Measurements from ENCODE around the gene AGRP. TPM values are rescaled to one million over a fixed set of nuclear protein-coding genes. Genes with fewer than 3 reads are reported as not detected.
"Not testable (repeated sequence)": the region's sequence is repeated elsewhere in the genome, so short reads cannot be mapped to it uniquely, and the experiment has no call there.

The AGRP gene
- total RNA-seq, 2 experiments from 2014 or later = not detected

DNA sequence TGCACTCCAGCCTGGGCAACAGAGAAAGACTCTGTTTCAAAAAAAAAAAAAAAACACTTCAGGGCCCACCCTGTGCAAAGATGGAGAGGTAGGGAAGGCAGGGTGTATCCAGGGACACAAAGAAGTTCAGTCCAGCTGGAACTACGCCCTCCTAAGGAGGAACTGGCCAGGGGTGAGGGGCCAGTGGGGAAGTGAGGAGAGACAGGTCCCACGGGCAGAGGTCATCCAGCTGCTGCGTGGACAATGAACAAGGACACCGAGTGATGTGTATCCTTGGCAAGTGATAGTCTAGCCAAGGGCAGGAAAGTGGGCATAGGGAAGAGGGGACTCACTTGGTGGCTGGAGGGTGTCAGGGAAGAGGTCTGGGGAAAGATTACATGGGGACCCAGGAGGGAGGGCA, 35.9 kb upstream of the AGRP start:
- POLR2A ChIA-PET = no interaction called here
- Mint-ChIP-seq H3K27me3 (ENCODE audit: low read depth) (no peaks in the 10 kb centered on the region), H3K9me3 (ENCODE audit: insufficient read depth) (no peaks in the 10 kb centered on the region), H3K4me1 (ENCODE audit: low read depth) (peaks cover 55% of the 10 kb centered on the region), H3K36me3 (ENCODE audit: low read depth) (no peaks in the 10 kb centered on the region), H3K4me3 (peak overlapping the region; percentile 37), H3K27ac (peak overlapping the region; percentile 86)
- CTCF ChIA-PET = interaction anchor here (3.2 to 5.3 kb wide), 6 partner anchors 12 to 148 kb away, joined by 59 to 211 read pairs (median 80); partner anchors contain the start of genes ATP6V0D1, C16orf86, CARMIL2 and CTCF
- DNase-seq (no peak), ATAC-seq (no peak)

DNA sequence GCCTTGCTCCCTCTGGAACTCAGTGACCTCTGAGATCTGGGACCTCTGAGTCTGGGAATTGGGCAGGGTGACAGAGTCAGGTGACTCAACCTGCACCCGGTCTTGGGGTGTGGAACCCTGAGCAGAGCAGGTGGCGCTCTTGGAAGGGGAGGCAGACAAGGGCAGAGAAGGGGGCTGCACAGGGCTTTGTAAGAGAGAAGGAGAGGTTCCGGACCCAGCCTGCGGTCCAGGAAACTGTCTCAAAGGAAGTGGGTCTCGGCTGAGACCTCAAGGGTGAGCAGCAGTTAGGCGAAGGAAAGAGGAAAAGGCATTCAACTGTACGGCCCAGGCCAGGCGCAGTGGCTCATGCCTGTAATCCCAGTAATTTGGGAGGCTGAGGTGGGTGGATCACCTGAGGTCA, 35.3 kb upstream of the AGRP start:
- no peak for ATAC-seq
- Mint-ChIP-seq H3K4me1 (ENCODE audit: low read depth) (peaks cover 57% of the 10 kb centered on the region), H3K4me3 (peak overlapping the region; percentile 37), H3K27ac (peak overlapping the region; percentile 86), H3K36me3 (ENCODE audit: low read depth) (no peaks in the 10 kb centered on the region), H3K9me3 (ENCODE audit: insufficient read depth) (no peaks in the 10 kb centered on the region), H3K27me3 (ENCODE audit: low read depth) (no peaks in the 10 kb centered on the region)
- ChIA-PET CTCF (interaction anchor here (3.5 to 10.3 kb wide), 5 partner anchors 25 to 149 kb away, joined by 76 to 277 read pairs (median 129); partner anchors contain the start of genes ATP6V0D1, C16orf86, CARMIL2 and CTCF), POLR2A (no interaction called here)
- DNase-seq = peak; percentile 47

DNA sequence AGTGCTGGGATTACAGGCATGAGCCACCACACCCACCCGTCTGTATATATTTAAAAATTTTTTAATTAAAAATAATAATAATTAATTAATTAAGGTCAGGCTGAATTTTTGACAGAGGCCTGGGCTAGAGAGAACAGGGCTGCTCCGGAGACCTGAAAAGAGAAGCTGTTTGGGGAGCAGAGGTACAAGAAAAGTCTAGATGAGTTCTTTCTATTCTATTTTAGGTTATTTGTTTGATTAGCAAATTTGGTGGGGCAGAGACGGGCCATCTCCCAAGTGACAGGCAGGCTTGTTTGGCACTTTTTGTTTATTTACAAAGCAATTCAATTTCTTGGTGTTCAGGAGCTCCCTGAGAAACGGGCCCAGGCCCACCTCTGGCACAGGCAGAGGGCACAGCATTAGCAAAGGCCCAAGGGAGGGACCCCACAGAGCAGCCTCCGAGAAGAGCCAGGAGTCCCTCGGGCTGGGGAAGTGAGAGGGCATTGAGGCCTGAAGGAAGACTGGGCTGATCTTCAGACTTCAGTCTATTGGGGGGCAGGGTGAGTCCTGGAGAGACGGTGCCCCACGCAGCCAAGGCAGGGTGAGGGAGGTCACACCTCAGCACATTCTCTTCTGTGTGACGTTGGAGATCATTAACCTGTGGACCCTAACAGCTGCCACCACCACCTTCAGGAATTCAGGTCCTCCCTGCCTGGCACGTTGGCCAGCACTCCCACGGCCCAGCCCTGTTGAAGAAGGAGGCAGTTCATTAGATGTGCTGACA, 34.5 kb upstream of the AGRP start:
- POLR2A ChIA-PET = interaction anchor here (0.6 kb wide), 1 partner anchor 1840 kb away, joined by 4 read pairs; no protein-coding TSS in a partner anchor
- H3K36me3 Mint-ChIP-seq (ENCODE audit: low read depth) = no peaks in the 10 kb centered on the region
- H3K27me3 Mint-ChIP-seq (ENCODE audit: low read depth) = no peaks in the 10 kb centered on the region
- no peak for DNase-seq
- H3K4me1 Mint-ChIP-seq (ENCODE audit: low read depth) = peaks cover 57% of the 10 kb centered on the region
- H3K9me3 Mint-ChIP-seq (ENCODE audit: insufficient read depth) = no peaks in the 10 kb centered on the region
- peak overlapping the region; percentile 52 for H3K27ac Mint-ChIP-seq
- no peak overlapping the region for H3K4me3 Mint-ChIP-seq
- CTCF ChIA-PET = interaction anchor here (0.9 to 10.3 kb wide), 11 partner anchors 8 to 299 kb away, joined by 3 to 277 read pairs (median 4); partner anchors contain the start of genes ATP6V0D1, CARMIL2 and CTCF
- no peak for ATAC-seq

DNA sequence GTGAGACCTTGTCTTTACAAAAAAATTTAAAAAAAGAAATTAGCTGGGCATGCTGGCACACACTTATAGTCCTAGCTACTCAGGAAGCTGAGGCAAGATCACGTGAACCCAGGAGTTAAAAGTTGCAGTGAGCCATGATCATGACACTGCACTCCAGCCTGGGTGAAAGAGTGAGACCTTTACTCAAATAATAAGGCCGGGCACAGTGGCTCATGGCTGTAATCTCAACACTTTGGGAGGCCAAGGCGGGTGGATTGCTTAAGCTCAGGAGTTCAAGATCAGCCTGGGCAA, 33.8 kb upstream of the AGRP start:
- Mint-ChIP-seq H3K9me3 (ENCODE audit: insufficient read depth) (no peaks in the 10 kb centered on the region), H3K4me3 (no peak overlapping the region), H3K27me3 (ENCODE audit: low read depth) (no peaks in the 10 kb centered on the region), H3K4me1 (ENCODE audit: low read depth) (peaks cover 53% of the 10 kb centered on the region), H3K36me3 (ENCODE audit: low read depth) (no peaks in the 10 kb centered on the region), H3K27ac (no peak overlapping the region)
- ChIA-PET POLR2A (no interaction called here), CTCF (interaction anchor here (0.9 to 10.3 kb wide), 13 partner anchors 8 to 299 kb away, joined by 3 to 277 read pairs (median 4); partner anchors contain the start of genes AGRP, ATP6V0D1, CARMIL2 and CTCF)
- ATAC-seq (no peak), DNase-seq (no peak)

GRCh38 chr16:67516296-67517154, 33.2 kb upstream of the AGRP start:
- DNase-seq = no peak
- H3K4me1 Mint-ChIP-seq (ENCODE audit: low read depth) = peaks cover 49% of the 10 kb centered on the region
- no peak overlapping the region for H3K4me3 Mint-ChIP-seq
- ChIA-PET CTCF (interaction anchor here (0.6 to 10.3 kb wide), 16 partner anchors 9 to 439 kb away, joined by 3 to 277 read pairs (median 4); partner anchors contain the start of genes ACD, AGRP, ATP6V0D1 and CARMIL2), POLR2A (interaction anchor here (0.7 kb wide), 1 partner anchor 1932 kb away, joined by 3 read pairs; no protein-coding TSS in a partner anchor)
- H3K9me3 Mint-ChIP-seq (ENCODE audit: insufficient read depth) = no peaks in the 10 kb centered on the region
- ATAC-seq = no peak
- H3K27me3 Mint-ChIP-seq (ENCODE audit: low read depth) = no peaks in the 10 kb centered on the region
- H3K36me3 Mint-ChIP-seq (ENCODE audit: low read depth) = no peaks in the 10 kb centered on the region
- no peak overlapping the region for H3K27ac Mint-ChIP-seq

DNA sequence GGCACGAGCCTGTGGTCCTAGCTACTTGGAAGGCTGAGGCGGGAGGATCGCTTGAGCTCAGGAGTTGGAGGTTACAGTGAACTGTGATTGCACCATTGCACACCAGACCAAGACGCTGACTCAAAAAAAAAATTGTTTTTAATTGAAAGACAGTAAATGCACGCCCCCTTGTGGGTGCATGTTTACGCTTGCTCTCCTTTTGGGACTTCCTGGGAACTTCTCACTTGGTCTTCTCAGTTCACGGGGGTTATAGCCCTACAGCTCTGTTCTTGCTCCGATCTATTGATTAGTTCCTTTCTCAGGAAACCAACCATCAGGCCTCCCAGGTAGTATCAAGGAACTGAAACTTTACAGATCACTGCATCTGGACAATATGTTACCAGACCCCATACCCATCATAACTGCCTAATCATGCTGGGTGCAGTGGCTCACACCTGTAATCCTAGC, 31.1 kb upstream of the AGRP start:
- H3K9me3 Mint-ChIP-seq (ENCODE audit: insufficient read depth) = no peaks in the 10 kb centered on the region
- no peaks in the 10 kb centered on the region for H3K27me3 Mint-ChIP-seq (ENCODE audit: low read depth)
- H3K4me1 Mint-ChIP-seq (ENCODE audit: low read depth) = peaks cover 36% of the 10 kb centered on the region
- H3K36me3 Mint-ChIP-seq (ENCODE audit: low read depth) = no peaks in the 10 kb centered on the region
- ATAC-seq (peak; percentile 82), DNase-seq (peak; percentile 90)
- CTCF ChIA-PET = interaction anchor here (0.7 to 10.3 kb wide), 26 partner anchors 9 to 319 kb away, joined by 3 to 277 read pairs (median 4); partner anchors contain the start of genes ACD, AGRP, ATP6V0D1 and CARMIL2
- POLR2A ChIA-PET = interaction anchor here (0.6 to 1.9 kb wide), 6 partner anchors 11 to 205 kb away, joined by 3 to 6 read pairs (median 4); partner anchors contain the start of genes ATP6V0D1 and GFOD2
- H3K27ac Mint-ChIP-seq = peak overlapping the region; percentile 84
- no peak overlapping the region for H3K4me3 Mint-ChIP-seq

GRCh38 chr16:67513892-67514291, 30.5 kb upstream of the AGRP start:
- CTCF ChIA-PET = interaction anchor here (0.7 to 10.3 kb wide), 28 partner anchors 7 to 320 kb away, joined by 3 to 277 read pairs (median 4); partner anchors contain the start of genes ACD, AGRP, ATP6V0D1 and CARMIL2
- not testable (repeated sequence) for H3K4me3 Mint-ChIP-seq; DNase-seq; H3K9me3 Mint-ChIP-seq (ENCODE audit: insufficient read depth); H3K27me3 Mint-ChIP-seq (ENCODE audit: low read depth); H3K36me3 Mint-ChIP-seq (ENCODE audit: low read depth)
- peaks cover 35% of the 10 kb centered on the region for H3K4me1 Mint-ChIP-seq (ENCODE audit: low read depth)
- peak overlapping the region; percentile 30 for H3K27ac Mint-ChIP-seq
- peak; percentile 27 for ATAC-seq
- POLR2A ChIA-PET = interaction anchor here (0.6 to 1.9 kb wide), 6 partner anchors 11 to 205 kb away, joined by 3 to 6 read pairs (median 4); partner anchors contain the start of genes ATP6V0D1 and GFOD2

DNA sequence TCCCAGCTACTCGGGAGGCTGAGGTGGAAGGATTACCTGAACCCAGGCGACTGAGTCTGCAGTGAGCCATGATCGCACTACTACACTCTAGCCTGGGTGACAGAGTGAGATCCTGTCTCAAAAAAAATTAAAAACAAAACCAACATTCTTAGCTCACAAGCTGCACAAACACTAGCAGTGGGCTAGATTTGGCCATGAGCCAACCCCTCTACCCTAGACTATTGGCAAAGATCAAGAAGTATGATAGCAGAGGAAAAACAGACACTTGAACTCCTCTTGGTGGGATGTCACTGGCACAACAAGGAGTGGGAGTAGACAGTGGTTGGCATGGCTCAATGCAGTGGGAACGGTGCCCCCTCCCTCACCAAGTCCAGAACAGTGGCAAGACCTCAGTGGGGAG, 25.7 kb upstream of the AGRP start:
- Mint-ChIP-seq H3K36me3 (ENCODE audit: low read depth) (peaks cover 14% of the 10 kb centered on the region), H3K9me3 (ENCODE audit: insufficient read depth) (no peaks in the 10 kb centered on the region), H3K4me3 (no peak overlapping the region), H3K27ac (no peak overlapping the region), H3K27me3 (ENCODE audit: low read depth) (no peaks in the 10 kb centered on the region), H3K4me1 (ENCODE audit: low read depth) (peaks cover 35% of the 10 kb centered on the region)
- DNase-seq = no peak
- POLR2A ChIA-PET = no interaction called here
- CTCF ChIA-PET = interaction anchor here (3.0 to 10.3 kb wide), 3 partner anchors 12 to 28 kb away, joined by 15 to 277 read pairs (median 95); partner anchors contain the start of gene ATP6V0D1
- no peak for ATAC-seq

- DNase-seq (no peak), ATAC-seq (no peak)
- Mint-ChIP-seq H3K27ac (peak overlapping the region; percentile 65), H3K9me3 (ENCODE audit: insufficient read depth) (no peaks in the 10 kb centered on the region), H3K4me1 (ENCODE audit: low read depth) (peaks cover 46% of the 10 kb centered on the region), H3K4me3 (no peak overlapping the region), H3K36me3 (ENCODE audit: low read depth) (peaks cover 19% of the 10 kb centered on the region), H3K27me3 (ENCODE audit: low read depth) (no peaks in the 10 kb centered on the region)
- ChIA-PET CTCF (interaction anchor here (1.2 to 4.0 kb wide), 2 partner anchors 11 to 15 kb away, joined by 4 to 25 read pairs; no protein-coding TSS in a partner anchor), POLR2A (no interaction called here)
Observed at GRCh38 chr16:67506468-67506867, 23.1 kb upstream of the AGRP start.

DNA sequence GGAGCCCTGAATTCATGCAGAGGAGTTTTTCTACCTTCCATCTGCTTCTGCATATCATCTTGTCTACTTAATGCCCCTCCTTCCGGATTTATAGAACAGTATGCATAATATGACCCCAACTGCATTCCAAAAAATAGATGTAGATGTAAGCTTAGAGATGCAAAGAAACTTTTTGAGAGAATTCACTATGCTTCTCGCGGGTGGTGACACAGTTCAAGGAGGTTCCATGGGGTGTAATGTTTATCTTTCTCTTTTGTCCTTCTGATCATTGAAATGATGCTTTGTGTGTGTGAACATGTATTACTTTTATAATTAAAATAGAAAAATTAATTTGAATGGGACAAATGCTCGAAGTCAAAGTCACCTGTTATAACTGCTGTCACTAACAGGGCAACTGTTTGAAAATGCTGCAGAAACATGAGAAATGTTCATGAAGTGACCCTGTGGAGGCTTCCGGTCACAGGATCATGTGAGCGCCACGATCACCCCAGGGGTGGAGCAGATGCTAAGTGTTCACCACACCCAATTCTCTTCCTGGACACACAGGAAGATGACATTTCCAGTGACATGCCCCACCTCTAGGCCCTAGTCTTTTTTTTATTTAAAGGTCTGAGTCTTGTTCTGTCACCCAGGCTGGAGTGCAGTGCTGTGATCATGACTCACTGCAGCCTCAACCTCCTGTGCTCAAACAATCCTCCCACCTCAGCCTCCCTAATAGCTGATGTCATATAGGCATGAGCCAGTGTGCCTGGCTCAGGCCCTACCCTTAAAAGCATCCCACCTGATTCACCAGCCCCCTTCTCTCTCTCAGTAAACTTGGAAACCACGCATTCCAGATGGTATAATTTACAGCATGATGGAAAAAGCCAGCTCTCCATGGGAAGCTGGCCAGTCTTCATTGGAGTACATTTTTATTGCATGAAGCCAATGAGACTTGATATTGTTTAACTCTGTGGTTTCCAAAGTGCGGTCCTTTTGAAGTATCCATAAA, 21.0 kb upstream of the AGRP start:
- H3K27me3 Mint-ChIP-seq (ENCODE audit: low read depth) = no peaks in the 10 kb centered on the region
- H3K4me3 Mint-ChIP-seq = peak overlapping the region; percentile 45
- H3K9me3 Mint-ChIP-seq (ENCODE audit: insufficient read depth) = no peaks in the 10 kb centered on the region
- H3K4me1 Mint-ChIP-seq (ENCODE audit: low read depth) = peaks cover 42% of the 10 kb centered on the region
- DNase-seq (peak; percentile 85), ATAC-seq (peak; percentile 94)
- CTCF ChIA-PET = interaction anchor here (1.1 to 4.6 kb wide), 6 partner anchors 10 to 43 kb away, joined by 3 to 26 read pairs (median 6); no protein-coding TSS in a partner anchor
- H3K36me3 Mint-ChIP-seq (ENCODE audit: low read depth) = peaks cover 19% of the 10 kb centered on the region
- POLR2A ChIA-PET = interaction anchor here (0.5 to 1.0 kb wide), 2 partner anchors 16 to 55 kb away, joined by 3 to 4 read pairs; no protein-coding TSS in a partner anchor
- H3K27ac Mint-ChIP-seq = peak overlapping the region; percentile 96

Measured in activated CD8-positive, alpha-beta T cell treated with anti-CD3 and anti-CD28 coated beads, Interleukin-2, amount 10 ng/mL, durations not matched to agents 7 days and 5 days (primary cell).